PFSK-1 (cell line): ENCODE results near the gene BCOR.

Experiments
- FOXP2 ChIP-seq: optimal IDR thresholded peaks from 2 replicates; pipeline ENCODE3; 2011; ENCODE audit warnings: borderline replicate concordance, control low read depth, inconsistent platforms; ENCODE audit not compliant: insufficient read depth; ENCODE audit errors: extremely low read length, extremely low read depth
- POLR2AphosphoS5 ChIP-seq: IDR thresholded peaks from 2 replicates; pipeline ENCODE4 v1.6.1; 2012; ENCODE audit warnings: low read depth, mild to moderate bottlenecking, control low read depth, low read length, moderate library complexity
- SIN3A ChIP-seq: IDR thresholded peaks from 2 replicates; pipeline ENCODE4 v1.6.1; 2012; ENCODE audit warnings: mild to moderate bottlenecking, low read length, moderate library complexity, borderline replicate concordance; ENCODE audit not compliant: insufficient read depth
- TAF1 ChIP-seq: IDR thresholded peaks from 2 replicates; pipeline ENCODE4 v1.6.1; 2012; ENCODE audit warnings: low read length, control low read depth, borderline replicate concordance; ENCODE audit not compliant: insufficient read depth
- TF ChIP-seq, protein P1 (sequence below), 2 experiments: IDR thresholded peaks; 2 replicates each; pipeline versions ENCODE4 v1.6.1 to v1.8.0; 2011 to 2012; ENCODE audit warnings: low read depth in 2 of 2, low read length in 2 of 2, control low read depth in 1 of 2, inconsistent platforms in 1 of 2, mild to moderate bottlenecking in 1 of 2, moderate library complexity in 1 of 2; ENCODE audit not compliant: insufficient read depth in 1 of 2

Gene BCOR

DNA sequence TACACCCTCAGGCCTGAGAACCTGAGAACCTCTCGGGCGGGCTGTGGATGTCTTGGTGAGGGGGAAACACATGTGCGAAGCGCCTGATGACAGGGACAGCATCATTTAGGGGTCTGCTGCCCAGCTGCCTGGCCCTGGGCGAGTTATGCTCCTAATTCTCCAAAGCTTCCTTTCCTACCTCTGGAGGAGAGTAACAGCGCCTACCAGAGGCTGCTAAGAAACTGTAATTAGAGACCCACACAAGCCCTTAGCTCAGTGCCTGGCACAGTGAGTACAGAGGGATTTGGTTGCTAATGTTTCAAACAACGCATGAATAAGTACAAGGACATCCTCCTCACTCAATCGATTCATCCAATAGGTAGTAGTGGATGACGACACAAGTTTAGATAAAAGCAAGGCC is 40.4 kb downstream of the BCOR start:
- TF ChIP-seq, protein P1, sequence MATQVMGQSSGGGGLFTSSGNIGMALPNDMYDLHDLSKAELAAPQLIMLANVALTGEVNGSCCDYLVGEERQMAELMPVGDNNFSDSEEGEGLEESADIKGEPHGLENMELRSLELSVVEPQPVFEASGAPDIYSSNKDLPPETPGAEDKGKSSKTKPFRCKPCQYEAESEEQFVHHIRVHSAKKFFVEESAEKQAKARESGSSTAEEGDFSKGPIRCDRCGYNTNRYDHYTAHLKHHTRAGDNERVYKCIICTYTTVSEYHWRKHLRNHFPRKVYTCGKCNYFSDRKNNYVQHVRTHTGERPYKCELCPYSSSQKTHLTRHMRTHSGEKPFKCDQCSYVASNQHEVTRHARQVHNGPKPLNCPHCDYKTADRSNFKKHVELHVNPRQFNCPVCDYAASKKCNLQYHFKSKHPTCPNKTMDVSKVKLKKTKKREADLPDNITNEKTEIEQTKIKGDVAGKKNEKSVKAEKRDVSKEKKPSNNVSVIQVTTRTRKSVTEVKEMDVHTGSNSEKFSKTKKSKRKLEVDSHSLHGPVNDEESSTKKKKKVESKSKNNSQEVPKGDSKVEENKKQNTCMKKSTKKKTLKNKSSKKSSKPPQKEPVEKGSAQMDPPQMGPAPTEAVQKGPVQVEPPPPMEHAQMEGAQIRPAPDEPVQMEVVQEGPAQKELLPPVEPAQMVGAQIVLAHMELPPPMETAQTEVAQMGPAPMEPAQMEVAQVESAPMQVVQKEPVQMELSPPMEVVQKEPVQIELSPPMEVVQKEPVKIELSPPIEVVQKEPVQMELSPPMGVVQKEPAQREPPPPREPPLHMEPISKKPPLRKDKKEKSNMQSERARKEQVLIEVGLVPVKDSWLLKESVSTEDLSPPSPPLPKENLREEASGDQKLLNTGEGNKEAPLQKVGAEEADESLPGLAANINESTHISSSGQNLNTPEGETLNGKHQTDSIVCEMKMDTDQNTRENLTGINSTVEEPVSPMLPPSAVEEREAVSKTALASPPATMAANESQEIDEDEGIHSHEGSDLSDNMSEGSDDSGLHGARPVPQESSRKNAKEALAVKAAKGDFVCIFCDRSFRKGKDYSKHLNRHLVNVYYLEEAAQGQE (IDR thresholded peaks at IDR 0.05; ENCODE audit: insufficient read depth in 1 of 2, low read depth in 2 of 2, low read length in 2 of 2) = no peak
- TF ChIP-seq TAF1 = no peak
- TF ChIP-seq SIN3A = no peak
- no peak for TF ChIP-seq FOXP2
- TF ChIP-seq POLR2AphosphoS5 = no peak

DNA sequence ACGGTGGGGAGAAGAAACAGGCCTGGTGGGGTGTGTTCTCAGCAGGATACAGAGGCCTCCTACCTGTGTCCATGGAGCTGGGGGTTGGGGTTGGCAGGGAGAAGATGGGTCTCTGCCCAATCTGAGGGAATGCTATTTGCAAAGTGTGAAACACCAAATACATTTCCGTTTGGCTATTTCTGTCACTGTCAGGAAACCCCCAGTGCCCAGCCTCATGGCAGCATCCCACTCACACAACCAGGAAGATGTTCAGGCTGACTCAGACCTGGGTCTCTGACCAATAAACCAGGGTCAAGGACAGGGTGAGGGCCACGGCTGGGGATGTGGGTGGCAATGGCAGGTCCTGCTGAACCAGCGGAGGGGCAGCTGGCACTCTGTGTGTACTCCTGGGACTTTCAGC is 41.3 kb downstream of the BCOR start:
- TF ChIP-seq, protein P1 (IDR thresholded peaks at IDR 0.05; ENCODE audit: insufficient read depth in 1 of 2, low read depth in 2 of 2, low read length in 2 of 2) = no peak
- TF ChIP-seq SIN3A (no peak), TAF1 (no peak), POLR2AphosphoS5 (no peak), FOXP2 (no peak)

DNA sequence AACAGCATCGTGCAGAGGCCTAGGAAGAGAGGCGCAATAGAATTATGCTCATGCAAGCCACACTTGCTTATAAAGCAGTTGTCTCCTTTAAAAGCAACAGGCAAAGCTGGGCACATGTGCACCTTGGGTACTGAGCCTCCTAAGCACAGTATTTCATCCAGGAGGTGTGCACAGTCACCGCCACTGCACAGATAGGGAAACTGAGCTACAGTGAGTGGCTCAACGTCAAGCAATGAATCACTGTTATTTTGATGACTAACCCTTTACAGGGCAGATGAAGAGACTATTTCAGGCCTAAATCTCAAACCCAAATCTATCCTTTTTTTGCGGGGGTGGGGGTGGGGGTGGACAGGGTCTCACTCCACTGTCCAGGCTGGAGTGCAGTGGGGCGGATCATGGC is 42.3 kb downstream of the BCOR start:
- TF ChIP-seq SIN3A (no peak), POLR2AphosphoS5 (no peak), FOXP2 (no peak), TAF1 (no peak)
- TF ChIP-seq, protein P1 (IDR thresholded peaks at IDR 0.05; ENCODE audit: insufficient read depth in 1 of 2, low read depth in 2 of 2, low read length in 2 of 2) = no peak

DNA sequence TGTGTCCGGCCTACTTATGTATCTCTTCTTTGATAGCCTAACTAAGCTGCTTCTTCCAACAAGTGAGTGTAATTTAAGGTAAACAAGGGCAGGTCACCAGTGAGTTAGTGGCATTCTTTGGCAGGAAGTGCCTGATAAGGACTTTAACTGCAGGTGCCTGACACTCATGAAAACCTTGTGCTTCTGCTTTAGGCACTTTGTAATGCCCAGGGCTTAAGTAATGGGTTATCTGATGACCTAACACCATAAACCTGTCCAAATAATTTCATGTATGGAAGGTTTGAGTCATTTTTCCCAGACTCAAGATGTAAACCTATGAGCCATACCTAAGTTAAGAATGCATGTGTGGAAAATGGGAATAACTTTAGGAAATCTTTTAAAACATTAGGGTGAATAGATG is 43.0 kb downstream of the BCOR start:
- TF ChIP-seq TAF1 = no peak
- TF ChIP-seq, protein P1 (IDR thresholded peaks at IDR 0.05; ENCODE audit: insufficient read depth in 1 of 2, low read depth in 2 of 2, low read length in 2 of 2) = no peak
- no peak for TF ChIP-seq POLR2AphosphoS5
- TF ChIP-seq FOXP2 = no peak
- TF ChIP-seq SIN3A = no peak

DNA sequence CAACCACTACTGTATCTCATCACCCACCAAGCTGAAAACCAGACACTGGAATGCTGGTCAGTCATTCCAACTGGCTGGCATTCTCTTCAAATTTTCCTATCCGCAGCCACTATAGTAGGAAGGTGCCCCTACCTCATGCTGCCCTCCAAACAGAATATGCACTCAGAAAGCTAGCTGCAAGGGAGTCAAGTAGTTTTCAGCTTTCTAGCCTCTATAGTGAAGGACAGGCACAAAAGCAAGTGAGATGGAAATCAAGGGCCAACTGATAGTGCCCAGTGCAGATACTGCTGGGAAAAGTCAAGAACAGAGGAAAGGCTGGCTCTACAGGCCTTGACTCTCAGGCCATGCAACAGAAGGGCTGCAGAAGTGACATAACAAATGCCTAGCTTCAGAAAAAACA is 47.2 kb downstream of the BCOR start:
- no peak for TF ChIP-seq POLR2AphosphoS5
- TF ChIP-seq SIN3A = no peak
- TF ChIP-seq TAF1 = no peak
- TF ChIP-seq, protein P1 (IDR thresholded peaks at IDR 0.05; ENCODE audit: insufficient read depth in 1 of 2, low read depth in 2 of 2, low read length in 2 of 2) = no peak
- no peak for TF ChIP-seq FOXP2
